ENCODE results near the gene SORCS1.

SORCS1 gene

GRCh38 chr10:107166403-107166802, 1.9 kb upstream of the SORCS1 start:
- H3K9me2 ChIP-seq (ENCODE audit: low read depth, low read length) = no peaks in the 10 kb centered on the region
- no peaks in the 10 kb centered on the region for H3K4me1 ChIP-seq (ENCODE audit: insufficient read depth, low read length, severe bottlenecking)
- no peak overlapping the region for H3K4me3 ChIP-seq (ENCODE audit: low read depth, low read length, poor library complexity, severe bottlenecking)
- no peaks in the 10 kb centered on the region for H3F3A ChIP-seq (ENCODE audit: insufficient read depth, low read length)
- H2AFZ ChIP-seq (ENCODE audit: low read length) = no peak overlapping the region
- no peaks in the 10 kb centered on the region for H3K79me2 ChIP-seq (ENCODE audit: insufficient read depth, low read length)
- no peak overlapping the region for H3K27ac ChIP-seq (ENCODE audit: low read depth, low read length, poor library complexity, severe bottlenecking)
- no peaks in the 10 kb centered on the region for H3K9me3 ChIP-seq (ENCODE audit: low read length)
- no peaks in the 10 kb centered on the region for H3K27me3 ChIP-seq (ENCODE audit: insufficient read depth, low read length)
- H3K4me2 ChIP-seq (ENCODE audit: low read length) = no peak overlapping the region
- H3K36me3 ChIP-seq (ENCODE audit: insufficient read depth, low read length) = no peaks in the 10 kb centered on the region
- no peaks in the 10 kb centered on the region for H4K20me1 ChIP-seq (ENCODE audit: insufficient read depth, low read length)
- H3K9ac ChIP-seq (ENCODE audit: low read length) = no peak overlapping the region
- TF ChIP-seq EZH2 (IDR thresholded peaks at IDR 0.05; ENCODE audit: borderline replicate concordance, low read length) = no peak
- no peak for TF ChIP-seq CTCF (IDR thresholded peaks at IDR 0.05; ENCODE audit: low read length)

- H3F3A ChIP-seq (ENCODE audit: insufficient read depth, low read length) = no peaks in the 10 kb centered on the region
- H3K4me2 ChIP-seq (ENCODE audit: low read length) = no peak overlapping the region
- H3K27ac ChIP-seq (ENCODE audit: low read depth, low read length, poor library complexity, severe bottlenecking) = no peak overlapping the region
- no peaks in the 10 kb centered on the region for H3K9me3 ChIP-seq (ENCODE audit: low read length)
- H3K9me2 ChIP-seq (ENCODE audit: low read depth, low read length) = no peaks in the 10 kb centered on the region
- H3K9ac ChIP-seq (ENCODE audit: low read length) = no peak overlapping the region
- no peaks in the 10 kb centered on the region for H3K4me1 ChIP-seq (ENCODE audit: insufficient read depth, low read length, severe bottlenecking)
- no peaks in the 10 kb centered on the region for H4K20me1 ChIP-seq (ENCODE audit: insufficient read depth, low read length)
- H3K79me2 ChIP-seq (ENCODE audit: insufficient read depth, low read length) = no peaks in the 10 kb centered on the region
- H3K4me3 ChIP-seq (ENCODE audit: low read depth, low read length, poor library complexity, severe bottlenecking) = no peak overlapping the region
- TF ChIP-seq CTCF (IDR thresholded peaks at IDR 0.05; ENCODE audit: low read length) (no peak), EZH2 (IDR thresholded peaks at IDR 0.05; ENCODE audit: borderline replicate concordance, low read length) (no peak)
- no peaks in the 10 kb centered on the region for H3K27me3 ChIP-seq (ENCODE audit: insufficient read depth, low read length)
- no peaks in the 10 kb centered on the region for H3K36me3 ChIP-seq (ENCODE audit: insufficient read depth, low read length)
- no peak overlapping the region for H2AFZ ChIP-seq (ENCODE audit: low read length)
Observed at GRCh38 chr10:107164992-107165391, 486 bp upstream of the SORCS1 start.

- Histone ChIP-seq H3F3A (ENCODE audit: insufficient read depth, low read length) (no peaks in the 10 kb centered on the region), H3K36me3 (ENCODE audit: insufficient read depth, low read length) (no peaks in the 10 kb centered on the region), H3K27ac (ENCODE audit: low read depth, low read length, poor library complexity, severe bottlenecking) (no peak overlapping the region), H3K4me2 (ENCODE audit: low read length) (no peak overlapping the region), H3K9me2 (ENCODE audit: low read depth, low read length) (no peaks in the 10 kb centered on the region), H3K4me1 (ENCODE audit: insufficient read depth, low read length, severe bottlenecking) (no peaks in the 10 kb centered on the region), H3K9ac (ENCODE audit: low read length) (no peak overlapping the region), H2AFZ (ENCODE audit: low read length) (no peak overlapping the region), H3K4me3 (ENCODE audit: low read depth, low read length, poor library complexity, severe bottlenecking) (no peak overlapping the region), H3K27me3 (ENCODE audit: insufficient read depth, low read length) (no peaks in the 10 kb centered on the region), H4K20me1 (ENCODE audit: insufficient read depth, low read length) (no peaks in the 10 kb centered on the region), H3K79me2 (ENCODE audit: insufficient read depth, low read length) (no peaks in the 10 kb centered on the region), H3K9me3 (ENCODE audit: low read length) (no peaks in the 10 kb centered on the region)
- no peak for TF ChIP-seq CTCF (IDR thresholded peaks at IDR 0.05; ENCODE audit: low read length)
- TF ChIP-seq EZH2 (IDR thresholded peaks at IDR 0.05; ENCODE audit: borderline replicate concordance, low read length) = no peak
Observed at GRCh38 chr10:107163076-107163855, 1.2 kb downstream of the SORCS1 start.
